Activated naive CD4-positive, alpha-beta T cell (primary cell): ENCODE measurements around the gene DHX15.
"Not testable (repeated sequence)": the region's sequence is repeated elsewhere in the genome, so short reads cannot be mapped to it uniquely, and the experiment has no call there.

Experiments
- DNase-seq, 4 experiments: peaks; one replicate each; lab custom pipeline; 2025; lab: John Stamatoyannopoulos, UW

Gene DHX15

DNA sequence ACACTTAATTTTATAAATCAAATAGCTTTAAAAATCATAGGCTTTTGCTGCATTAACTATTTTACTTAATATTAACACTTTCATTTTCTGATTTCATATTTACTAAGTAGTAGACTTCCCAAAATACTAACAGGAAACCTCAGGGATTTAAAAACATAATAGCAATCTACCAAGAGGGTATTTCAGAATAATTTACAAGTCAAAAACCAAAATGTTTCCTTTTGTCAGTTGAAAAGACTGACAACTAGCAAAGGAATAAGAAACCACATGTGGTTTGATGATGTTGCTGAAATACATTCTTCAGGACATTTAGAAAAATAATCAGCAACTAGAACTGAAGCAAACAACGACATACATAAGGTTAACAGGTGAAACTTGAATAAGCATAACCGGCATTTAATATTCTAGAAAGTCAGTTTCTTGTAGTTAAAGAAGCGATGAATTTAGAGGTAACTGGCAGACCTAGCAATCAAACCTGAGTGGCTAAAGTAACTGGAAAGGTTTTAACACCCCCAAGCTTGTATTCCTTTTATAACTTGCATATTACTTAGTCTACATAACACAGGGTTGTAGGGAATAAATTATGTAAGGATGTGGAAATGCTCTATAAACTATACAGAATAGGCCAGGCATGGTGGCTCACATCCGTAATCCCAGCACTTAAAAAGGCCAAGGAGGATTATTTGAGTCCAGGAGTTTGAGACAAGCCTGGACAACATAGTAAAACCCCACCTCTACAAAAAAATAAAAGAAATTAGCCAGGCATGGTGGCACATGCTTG lies 40.0 kb downstream of the DHX15 start:
- DNase-seq, result no peak

DNA sequence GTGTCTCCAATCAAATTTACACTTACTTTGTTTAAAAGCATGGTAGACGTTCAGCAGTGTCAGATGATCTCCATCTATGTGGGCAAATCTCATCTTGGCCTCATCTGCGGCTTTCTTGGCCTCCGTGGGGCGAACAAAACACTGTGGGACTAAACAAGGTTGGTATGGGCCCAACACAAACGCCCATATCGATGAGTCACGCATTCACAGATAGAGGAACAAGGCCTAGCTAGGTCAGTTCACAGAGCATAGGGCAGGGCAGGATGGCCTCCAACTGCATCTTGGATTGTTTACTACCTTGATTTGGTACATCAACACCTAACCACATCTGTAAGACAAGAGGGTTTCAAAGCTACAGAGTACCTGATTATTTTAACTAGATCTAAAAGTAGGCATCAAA lies 47.3 kb downstream of the DHX15 start:
- DNase-seq, result no peak

GRCh38 chr4:24535399-24535798 lies 49.0 kb downstream of the DHX15 start:
- no peak for DNase-seq

DNA sequence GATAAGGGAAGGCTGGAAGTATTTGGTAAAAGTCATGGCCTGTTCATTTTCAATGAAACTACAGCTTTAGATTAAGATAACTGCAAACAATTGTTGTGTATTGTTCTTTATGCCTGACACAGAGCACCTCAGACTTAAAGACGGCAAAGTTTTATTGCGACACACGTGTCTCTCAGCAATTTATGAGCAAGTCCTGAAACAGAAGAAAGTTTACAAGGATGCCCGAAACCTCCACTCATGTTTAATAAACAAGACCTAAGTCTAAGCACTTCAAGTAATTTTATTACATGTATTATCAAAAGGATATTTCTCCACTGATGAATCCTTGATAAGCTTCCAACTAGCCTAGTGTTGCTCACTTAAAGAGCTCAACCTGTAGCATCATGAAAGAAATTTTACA lies 51.0 kb downstream of the DHX15 start:
- DNase-seq, result no peak

- no peak for DNase-seq
These were observed 54.8 kb downstream of the DHX15 start for GRCh38 chr4:24529555-24529954.

GRCh38 chr4:24527371-24527770 lies 57.0 kb downstream of the DHX15 start:
- DNase-seq, result no peak

DNA sequence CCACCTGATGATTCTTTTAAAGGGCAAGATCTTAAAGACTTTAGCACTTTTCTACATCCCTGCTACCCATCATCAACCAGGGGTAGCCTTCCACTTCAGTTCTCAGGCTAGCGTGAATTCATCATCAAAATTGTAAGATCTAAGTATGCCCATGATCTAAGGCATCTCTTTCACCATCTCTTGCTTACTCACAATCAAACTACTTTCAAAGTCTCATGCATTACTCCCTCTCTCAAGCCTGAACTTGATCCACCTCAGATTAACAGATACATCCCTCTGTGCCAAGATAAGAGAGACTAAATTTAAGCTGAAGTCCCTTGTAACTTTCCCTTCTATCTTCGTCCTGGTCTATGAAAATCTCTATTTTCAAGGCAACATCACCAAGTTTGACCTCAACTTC lies 62.8 kb downstream of the DHX15 start:
- no peak for DNase-seq

DNA sequence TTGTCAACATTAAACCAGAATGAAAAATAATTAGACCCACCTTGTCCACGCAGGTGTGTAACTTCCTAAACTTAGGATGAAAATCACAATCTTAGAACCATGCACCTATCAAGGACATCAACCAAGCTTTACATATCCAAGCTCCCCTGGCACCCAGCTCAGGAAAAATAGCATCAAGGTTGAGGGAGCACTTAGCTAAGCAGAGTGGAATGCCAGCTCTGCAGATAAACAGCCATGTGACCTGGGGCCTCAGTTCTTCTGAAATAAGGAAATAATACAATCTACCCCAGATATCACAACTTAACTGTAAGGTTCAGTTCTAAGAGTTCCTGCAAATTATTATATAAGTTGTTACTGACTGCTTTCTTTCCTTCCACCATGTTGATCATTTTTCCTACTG lies 64.7 kb downstream of the DHX15 start:
- no peak for DNase-seq

DNA sequence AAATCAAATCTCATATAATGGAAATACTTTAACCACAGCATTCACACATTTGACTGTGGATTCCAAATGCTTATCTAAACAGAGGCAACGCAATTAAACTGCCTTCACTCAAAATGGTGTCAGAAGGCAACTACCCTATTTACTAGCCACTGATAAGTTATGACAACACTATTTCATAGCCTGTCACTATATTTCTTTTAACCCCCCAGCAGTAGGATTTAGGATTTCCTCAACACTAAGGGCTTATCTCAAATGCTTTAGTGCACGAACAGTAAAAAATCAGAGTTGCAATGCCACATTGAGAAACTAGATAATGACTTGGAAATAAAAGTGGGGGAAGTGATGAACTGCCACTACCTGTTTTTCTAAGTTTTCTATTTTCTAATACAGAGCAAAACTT lies 66.7 kb downstream of the DHX15 start:
- DNase-seq, result no peak

DNA sequence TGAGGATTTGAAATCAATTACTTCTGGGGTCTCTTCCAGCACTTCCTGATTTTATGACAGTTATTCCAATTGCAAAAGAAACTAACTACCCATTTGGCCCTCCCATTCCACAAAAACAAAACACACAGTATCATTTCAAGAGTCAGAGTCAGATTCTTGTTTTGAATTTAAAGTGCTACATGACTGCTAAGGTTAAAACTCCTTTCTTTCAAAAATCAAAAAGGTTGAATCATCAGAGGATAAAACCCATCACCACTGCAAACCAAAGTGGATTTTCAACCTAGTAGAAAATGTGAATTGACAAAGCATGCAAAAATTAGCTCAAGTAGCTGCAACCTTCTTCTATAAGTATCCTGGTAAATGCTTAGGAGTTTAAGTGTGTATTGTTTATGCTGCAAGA lies 67.4 kb downstream of the DHX15 start:
- no peak for DNase-seq

- no peak for DNase-seq
These were observed 68.7 kb downstream of the DHX15 start for GRCh38 chr4:24515698-24516097.

DNA sequence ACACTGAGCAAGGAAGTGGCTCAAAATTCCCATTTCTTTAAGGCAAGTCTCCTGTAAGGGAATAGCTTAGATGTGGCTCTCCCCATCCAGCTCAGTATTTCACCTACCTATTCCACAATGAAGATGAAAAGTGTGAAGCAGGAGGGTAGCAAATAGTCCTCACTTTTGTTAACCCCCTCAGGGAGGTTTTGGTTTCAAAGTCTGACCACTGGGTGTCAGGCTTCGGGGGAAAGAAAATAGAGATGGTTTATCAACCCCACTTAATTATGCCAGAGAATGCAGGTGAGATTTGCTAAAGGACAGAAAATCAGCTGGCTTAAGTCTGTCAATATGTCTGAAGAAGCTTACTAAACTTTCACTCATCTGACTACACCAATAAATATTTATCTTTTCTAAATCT lies 69.5 kb downstream of the DHX15 start:
- no peak for DNase-seq

DNA sequence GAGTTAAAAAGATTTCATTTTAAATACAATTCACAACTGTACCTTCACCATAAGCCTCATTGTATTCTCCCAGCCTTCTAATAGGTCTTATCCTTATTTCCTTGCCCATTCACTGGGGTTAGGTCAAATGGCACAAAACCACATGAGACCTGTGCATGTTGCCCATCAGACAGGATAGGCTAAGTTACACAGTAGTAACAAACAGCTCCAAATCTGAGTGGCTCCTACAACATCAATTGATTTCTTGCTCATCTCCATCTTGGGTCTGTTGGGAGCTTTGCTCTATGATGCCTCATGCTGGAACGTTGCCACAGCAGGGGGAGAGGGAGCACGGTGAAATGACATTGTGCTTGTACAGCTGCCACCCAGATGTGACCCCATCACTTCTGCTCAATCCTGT lies 70.6 kb downstream of the DHX15 start:
- no peak for DNase-seq

DNA sequence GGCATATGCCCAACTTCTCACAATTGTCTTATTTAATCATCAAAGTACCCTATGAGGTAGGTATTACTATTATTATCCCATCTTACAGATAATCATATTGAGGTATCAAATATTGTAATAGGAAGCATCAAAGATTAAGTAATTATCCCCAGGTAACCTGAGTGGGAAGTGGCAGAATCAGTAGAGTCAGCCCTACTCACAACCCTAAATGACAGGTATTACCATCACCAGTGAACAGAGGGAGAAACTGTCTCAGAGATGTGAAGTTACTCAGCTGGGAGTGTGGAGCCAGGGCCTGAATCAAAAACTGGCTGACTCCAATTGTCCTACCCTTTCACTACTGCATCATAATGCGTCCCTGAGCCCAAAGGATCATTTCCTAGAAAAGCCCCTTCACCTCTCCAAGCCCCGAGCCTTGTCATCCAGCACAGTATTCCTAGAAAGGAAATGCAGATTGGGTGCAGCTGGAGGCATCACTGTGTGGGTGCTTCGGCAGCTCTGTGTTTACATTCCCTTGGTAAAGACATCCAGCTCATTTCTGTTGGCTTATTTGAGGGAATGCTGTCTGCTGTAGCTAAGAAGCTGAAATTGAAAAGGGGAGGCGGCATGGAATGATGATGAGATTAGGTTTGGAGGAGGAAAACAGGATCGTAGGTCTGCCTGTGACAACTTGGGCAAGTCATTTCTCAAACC lies 72.8 kb downstream of the DHX15 start:
- no peak for DNase-seq

- DNase-seq, result no peak
These were observed 74.3 kb downstream of the DHX15 start for GRCh38 chr4:24510091-24510490.

DNA sequence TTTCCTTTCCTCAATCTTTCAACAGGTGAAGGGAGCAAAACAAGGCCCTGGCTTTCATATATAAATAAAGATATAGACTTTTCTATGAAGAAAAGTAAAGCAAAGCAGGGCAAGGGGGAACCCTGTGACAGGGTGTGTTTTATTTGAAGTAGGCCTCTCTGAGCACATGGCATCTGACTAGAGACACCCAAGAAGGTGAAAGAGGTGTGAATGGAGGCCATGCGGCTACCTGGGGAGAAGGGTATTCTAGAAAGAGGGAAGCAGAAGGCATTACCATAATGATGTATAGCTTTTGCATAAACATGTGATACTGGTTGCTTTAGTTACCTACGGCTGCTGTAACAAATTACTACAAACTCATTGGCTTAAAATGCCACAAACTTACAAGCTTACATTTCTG lies 75.8 kb downstream of the DHX15 start:
- no peak for DNase-seq

- DNase-seq, result no peak
These were observed 76.9 kb downstream of the DHX15 start for GRCh38 chr4:24507439-24507838.

DNA sequence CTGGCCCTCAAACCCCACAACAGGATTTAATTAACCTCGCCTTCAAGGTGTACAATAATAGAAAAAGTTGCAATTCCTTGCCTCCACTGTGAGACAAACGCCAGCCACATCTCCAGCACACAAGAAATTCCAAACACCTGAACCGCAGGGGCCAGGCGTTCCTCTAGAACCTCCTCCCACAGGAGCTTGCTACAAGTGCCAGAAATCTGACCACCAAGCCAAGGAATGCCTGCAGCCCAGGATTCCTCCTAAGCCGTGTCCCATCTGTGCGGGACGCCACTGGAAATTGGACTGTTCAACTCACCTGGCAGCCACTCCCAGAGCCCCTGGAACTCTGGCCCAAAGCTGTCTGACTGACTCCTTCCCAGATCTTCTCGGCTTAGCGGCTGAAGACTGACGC lies 81.3 kb downstream of the DHX15 start:
- not testable (repeated sequence) for DNase-seq

- DNase-seq, result no peak
These were observed 87.1 kb downstream of the DHX15 start for GRCh38 chr4:24497221-24497620.

DNA sequence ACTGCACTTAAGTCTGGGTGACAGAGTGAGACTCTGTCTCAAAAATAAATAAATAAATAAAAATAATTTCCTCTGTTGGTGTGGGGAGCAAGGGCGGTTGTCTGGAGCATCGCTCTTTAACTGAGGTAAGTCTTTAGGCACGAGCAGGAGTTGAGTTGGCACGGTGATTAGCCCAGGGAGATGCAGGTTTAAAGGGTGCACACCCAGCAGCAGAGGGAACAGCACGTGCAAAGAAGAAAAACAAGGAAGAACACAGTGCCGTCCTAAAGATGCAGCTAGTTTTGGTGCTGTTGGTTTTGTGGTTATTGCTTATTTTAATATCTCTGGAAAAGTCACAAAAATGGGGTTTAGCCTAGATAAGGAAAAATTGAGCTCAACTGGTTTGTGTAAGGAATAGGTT lies 87.8 kb downstream of the DHX15 start:
- DNase-seq, result no peak

DNA sequence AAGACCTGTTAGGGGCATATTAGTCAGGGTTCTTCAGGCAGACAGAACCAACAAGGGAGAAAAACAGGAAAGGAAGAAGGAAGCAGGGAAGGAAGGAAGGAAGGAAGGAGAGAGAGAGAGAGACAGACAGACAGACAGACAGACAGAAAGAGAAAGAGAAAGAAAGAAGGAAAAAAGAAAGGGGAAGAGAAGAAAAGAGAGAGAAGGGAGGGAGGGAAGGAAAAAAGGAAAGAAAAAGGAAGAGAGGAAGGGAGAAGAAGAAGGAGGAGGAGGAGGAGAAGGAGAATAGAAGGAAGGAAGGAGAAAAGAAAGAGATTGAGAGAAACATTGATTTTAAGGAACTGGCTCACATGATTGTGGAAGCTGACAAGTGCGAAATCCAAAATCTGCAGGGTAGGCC lies 89.0 kb downstream of the DHX15 start:
- no peak for DNase-seq

DNA sequence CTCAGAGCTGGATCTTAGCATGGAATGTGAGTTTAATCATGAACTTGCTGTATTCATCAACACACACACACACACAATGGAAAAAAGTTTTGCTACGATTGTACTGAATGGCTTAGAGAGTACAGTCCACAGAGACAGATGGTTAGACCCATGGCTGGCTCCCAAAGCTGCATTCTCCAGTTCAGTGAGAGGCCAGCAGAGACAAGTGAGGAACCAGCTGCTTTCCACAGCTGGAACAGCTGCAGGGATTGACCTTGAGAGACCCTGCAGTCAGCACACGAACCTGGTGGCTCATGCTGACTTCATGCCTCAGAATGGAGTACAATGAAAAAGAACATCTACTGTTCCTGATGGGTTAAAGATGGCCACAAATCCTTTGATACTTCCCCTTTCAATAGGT lies 94.5 kb downstream of the DHX15 start:
- no peak for DNase-seq

- DNase-seq, result peak in 3 of 4 experiments; percentile 8 to 44 (median 22)
These were observed 95.8 kb downstream of the DHX15 start for GRCh38 chr4:24488399-24489164.
